Measurements from ENCODE around the gene PIGW. TPM values are rescaled to one million over a fixed set of nuclear protein-coding genes. Genes with fewer than 3 reads are reported as not detected.

Gene PIGW
- total RNA-seq, 1 experiment from 2014 or later = 21.7 TPM

DNA sequence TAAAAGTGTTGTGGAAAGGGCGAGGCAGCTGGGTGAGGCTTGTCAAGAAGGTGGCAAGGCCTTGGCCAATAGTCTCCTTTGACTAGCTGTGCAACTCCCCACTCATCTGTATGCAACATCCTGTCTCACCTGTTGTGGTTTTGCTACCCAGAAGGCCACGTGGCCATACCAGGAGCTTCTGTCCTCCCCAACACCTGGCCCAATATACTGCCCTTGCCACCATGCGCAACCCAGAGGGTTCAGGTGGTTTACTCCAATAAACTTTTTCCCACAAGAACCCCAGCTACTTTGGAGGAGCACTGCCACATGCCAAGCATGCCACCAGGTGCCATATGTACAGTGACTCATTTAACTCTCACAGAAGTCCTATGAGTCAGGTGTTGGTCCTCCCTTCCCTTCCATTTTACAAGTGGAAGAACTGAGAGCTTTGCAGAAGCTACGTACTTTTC lies 10.3 kb upstream of the PIGW start:
- Mint-ChIP-seq H3K27ac (no peak overlapping the region), H3K4me3 (no peak overlapping the region), H3K36me3 (peaks cover 61% of the 10 kb centered on the region), H3K27me3 (ENCODE audit: low read depth) (no peaks in the 10 kb centered on the region), H3K4me1 (no peaks in the 10 kb centered on the region), H3K9me3 (no peaks in the 10 kb centered on the region)
- DNase-seq (ENCODE audit: low spot score) (no peak), ATAC-seq (no peak)
- TF ChIP-seq MXD4 (CRISPR knock-in tag; IDR thresholded peaks at IDR 0.05; ENCODE audit: borderline replicate concordance) (no peak), NR3C1 (CRISPR knock-in tag; conservative IDR thresholded peaks at IDR 0.05; ENCODE audit: low read depth) (no peak), USF2 (CRISPR knock-in tag; IDR thresholded peaks at IDR 0.05) (no peak), ZNF416 (CRISPR knock-in tag; IDR thresholded peaks at IDR 0.05) (no peak)
- CTCF ChIA-PET = interaction anchor here (0.7 kb wide), 1 partner anchor 10 kb away, joined by 4 read pairs; the partner anchor contains the start of genes MYO19 and PIGW
- POLR2A ChIA-PET = interaction anchor here (0.8 to 1.1 kb wide), 2 partner anchors 10 kb away, joined by 3 to 5 read pairs; partner anchors contain the start of genes MYO19 and PIGW

DNA sequence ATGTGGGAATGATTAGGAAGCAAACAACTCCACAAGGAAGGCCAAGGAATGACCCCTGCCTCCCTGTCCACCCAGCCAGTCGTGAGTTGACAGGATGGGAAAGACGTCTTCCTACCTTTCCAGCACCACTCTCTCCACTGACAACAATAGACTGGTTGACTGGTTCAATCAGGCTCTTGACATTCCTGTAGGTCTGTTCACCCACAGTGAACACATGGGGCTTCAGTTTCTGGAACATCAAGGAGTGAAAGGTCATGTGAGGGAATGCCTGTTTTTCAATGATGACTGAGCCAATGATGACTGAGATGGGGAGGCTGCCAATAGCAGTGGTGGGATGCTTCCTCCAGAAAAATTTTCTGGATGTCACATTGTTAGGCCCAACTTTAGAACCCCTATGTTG lies 9.7 kb upstream of the PIGW start:
- no peaks in the 10 kb centered on the region for H3K9me3 Mint-ChIP-seq
- H3K27me3 Mint-ChIP-seq (ENCODE audit: low read depth) = no peaks in the 10 kb centered on the region
- POLR2A ChIA-PET = interaction anchor here (0.8 to 1.1 kb wide), 2 partner anchors 9 to 10 kb away, joined by 3 to 5 read pairs; partner anchors contain the start of genes MYO19 and PIGW
- H3K4me3 Mint-ChIP-seq = no peak overlapping the region
- no peak for TF ChIP-seq ZNF671 (CRISPR knock-in tag; IDR thresholded peaks at IDR 0.05)
- H3K27ac Mint-ChIP-seq = no peak overlapping the region
- no peaks in the 10 kb centered on the region for H3K4me1 Mint-ChIP-seq
- DNase-seq (ENCODE audit: low spot score) (no peak), ATAC-seq (no peak)
- peaks cover 60% of the 10 kb centered on the region for H3K36me3 Mint-ChIP-seq
- CTCF ChIA-PET = no interaction called here

GRCh38 chr17:36525888-36526287 lies 8.9 kb upstream of the PIGW start:
- H3K27me3 Mint-ChIP-seq (ENCODE audit: low read depth) = no peaks in the 10 kb centered on the region
- DNase-seq (ENCODE audit: low spot score) = no peak
- H3K9me3 Mint-ChIP-seq = no peaks in the 10 kb centered on the region
- H3K4me1 Mint-ChIP-seq = no peaks in the 10 kb centered on the region
- TF ChIP-seq CREM (CRISPR knock-in tag; IDR thresholded peaks at IDR 0.05) (no peak), NFATC4 (CRISPR knock-in tag; IDR thresholded peaks at IDR 0.05) (0 out of 2 replicates have a peak, but pooled peaks have one; percentile 34)
- peaks cover 52% of the 10 kb centered on the region for H3K36me3 Mint-ChIP-seq
- H3K27ac Mint-ChIP-seq = no peak overlapping the region
- no peak overlapping the region for H3K4me3 Mint-ChIP-seq
- ChIA-PET POLR2A (no interaction called here), CTCF (no interaction called here)
- ATAC-seq = no peak

GRCh38 chr17:36527621-36528250 lies 7.1 kb upstream of the PIGW start:
- Mint-ChIP-seq H3K4me1 (0 out of 2 replicates have a peak, but pooled peaks cover 3% of the 10 kb centered on the region), H3K27ac (no peak overlapping the region), H3K36me3 (peaks cover 58% of the 10 kb centered on the region), H3K4me3 (no peak overlapping the region), H3K9me3 (no peaks in the 10 kb centered on the region), H3K27me3 (ENCODE audit: low read depth) (no peaks in the 10 kb centered on the region)
- ChIA-PET POLR2A (no interaction called here), CTCF (no interaction called here)
- ATAC-seq (no peak), DNase-seq (ENCODE audit: low spot score) (no peak)
- TF ChIP-seq NR3C1 (CRISPR knock-in tag; conservative IDR thresholded peaks at IDR 0.05; ENCODE audit: low read depth) (no peak), ELF4 (CRISPR knock-in tag; IDR thresholded peaks at IDR 0.05; ENCODE audit: low read depth) (no peak)

DNA sequence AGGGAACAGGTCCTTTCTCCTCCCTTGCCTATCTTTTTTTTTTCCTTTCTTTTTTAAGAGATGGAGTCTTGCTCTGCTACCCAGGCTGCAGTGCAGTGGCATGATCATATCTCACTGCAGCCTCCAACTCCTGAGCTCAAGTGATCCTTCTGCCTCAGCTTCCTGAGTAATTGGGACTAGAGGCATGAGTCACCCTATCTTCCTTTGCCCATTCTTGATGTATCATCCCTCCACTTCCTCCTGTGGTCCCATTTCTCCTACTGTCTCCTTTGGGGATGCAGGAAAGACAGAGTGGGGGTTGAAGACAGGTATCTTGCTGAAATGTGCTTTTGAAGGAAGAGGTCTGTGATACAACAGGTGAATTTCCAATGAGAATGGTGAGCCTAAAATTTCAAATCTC lies 5.7 kb upstream of the PIGW start:
- ATAC-seq (no peak), DNase-seq (ENCODE audit: low spot score) (no peak)
- H3K36me3 Mint-ChIP-seq = peaks cover 66% of the 10 kb centered on the region
- no peaks in the 10 kb centered on the region for H3K27me3 Mint-ChIP-seq (ENCODE audit: low read depth)
- H3K27ac Mint-ChIP-seq = no peak overlapping the region
- H3K9me3 Mint-ChIP-seq = no peaks in the 10 kb centered on the region
- no peak overlapping the region for H3K4me3 Mint-ChIP-seq
- CTCF ChIA-PET = interaction anchor here (0.6 kb wide), 1 partner anchor 558 kb away, joined by 3 read pairs; no protein-coding TSS in a partner anchor
- peaks cover 13% of the 10 kb centered on the region for H3K4me1 Mint-ChIP-seq
- POLR2A ChIA-PET = no interaction called here
- TF ChIP-seq NR3C1 (CRISPR knock-in tag; conservative IDR thresholded peaks at IDR 0.05; ENCODE audit: low read depth) = no peak
- no peak for TF ChIP-seq IRF2 (CRISPR knock-in tag; IDR thresholded peaks at IDR 0.05; ENCODE audit: borderline replicate concordance, low read depth)
- TF ChIP-seq, protein P1, sequence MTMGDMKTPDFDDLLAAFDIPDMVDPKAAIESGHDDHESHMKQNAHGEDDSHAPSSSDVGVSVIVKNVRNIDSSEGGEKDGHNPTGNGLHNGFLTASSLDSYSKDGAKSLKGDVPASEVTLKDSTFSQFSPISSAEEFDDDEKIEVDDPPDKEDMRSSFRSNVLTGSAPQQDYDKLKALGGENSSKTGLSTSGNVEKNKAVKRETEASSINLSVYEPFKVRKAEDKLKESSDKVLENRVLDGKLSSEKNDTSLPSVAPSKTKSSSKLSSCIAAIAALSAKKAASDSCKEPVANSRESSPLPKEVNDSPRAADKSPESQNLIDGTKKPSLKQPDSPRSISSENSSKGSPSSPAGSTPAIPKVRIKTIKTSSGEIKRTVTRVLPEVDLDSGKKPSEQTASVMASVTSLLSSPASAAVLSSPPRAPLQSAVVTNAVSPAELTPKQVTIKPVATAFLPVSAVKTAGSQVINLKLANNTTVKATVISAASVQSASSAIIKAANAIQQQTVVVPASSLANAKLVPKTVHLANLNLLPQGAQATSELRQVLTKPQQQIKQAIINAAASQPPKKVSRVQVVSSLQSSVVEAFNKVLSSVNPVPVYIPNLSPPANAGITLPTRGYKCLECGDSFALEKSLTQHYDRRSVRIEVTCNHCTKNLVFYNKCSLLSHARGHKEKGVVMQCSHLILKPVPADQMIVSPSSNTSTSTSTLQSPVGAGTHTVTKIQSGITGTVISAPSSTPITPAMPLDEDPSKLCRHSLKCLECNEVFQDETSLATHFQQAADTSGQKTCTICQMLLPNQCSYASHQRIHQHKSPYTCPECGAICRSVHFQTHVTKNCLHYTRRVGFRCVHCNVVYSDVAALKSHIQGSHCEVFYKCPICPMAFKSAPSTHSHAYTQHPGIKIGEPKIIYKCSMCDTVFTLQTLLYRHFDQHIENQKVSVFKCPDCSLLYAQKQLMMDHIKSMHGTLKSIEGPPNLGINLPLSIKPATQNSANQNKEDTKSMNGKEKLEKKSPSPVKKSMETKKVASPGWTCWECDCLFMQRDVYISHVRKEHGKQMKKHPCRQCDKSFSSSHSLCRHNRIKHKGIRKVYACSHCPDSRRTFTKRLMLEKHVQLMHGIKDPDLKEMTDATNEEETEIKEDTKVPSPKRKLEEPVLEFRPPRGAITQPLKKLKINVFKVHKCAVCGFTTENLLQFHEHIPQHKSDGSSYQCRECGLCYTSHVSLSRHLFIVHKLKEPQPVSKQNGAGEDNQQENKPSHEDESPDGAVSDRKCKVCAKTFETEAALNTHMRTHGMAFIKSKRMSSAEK (CRISPR knock-in tag; IDR thresholded peaks at IDR 0.05; ENCODE audit: borderline replicate concordance) = no peak
- no peak for TF ChIP-seq RELA (CRISPR knock-in tag; IDR thresholded peaks at IDR 0.05; ENCODE audit: borderline replicate concordance)
- no peak for TF ChIP-seq KAT7 (CRISPR knock-in tag; IDR thresholded peaks at IDR 0.05; ENCODE audit: borderline replicate concordance)
- TF ChIP-seq ZNF138 (CRISPR knock-in tag; conservative IDR thresholded peaks at IDR 0.05) = no peak
- TF ChIP-seq TEAD4 (CRISPR knock-in tag; IDR thresholded peaks at IDR 0.05) = no peak
- TF ChIP-seq E2F1 (CRISPR knock-in tag; IDR thresholded peaks at IDR 0.05) = no peak
- no peak for TF ChIP-seq ZNF396 (CRISPR knock-in tag; IDR thresholded peaks at IDR 0.05; ENCODE audit: borderline replicate concordance)
- TF ChIP-seq NFATC4 (CRISPR knock-in tag; IDR thresholded peaks at IDR 0.05) = no peak
- TF ChIP-seq TEAD1 (CRISPR knock-in tag; IDR thresholded peaks at IDR 0.05) = no peak

Data from WTC11 (cell line).